IMR-90 (cell line): ENCODE data around the gene PSD2. TPM values are rescaled to one million over a fixed set of nuclear protein-coding genes. Genes with fewer than 3 reads are reported as not detected.

Experiments
- ATAC-seq: fragments of 200-7000 bp; cut with Tn5 transposase; 2 replicates; pipeline ENCODE4 v1.9.1; 2020; ENCODE audit warnings: low read depth, mild to moderate bottlenecking, moderate library complexity
- BruUV-seq: library from RNA; stranded (reverse); fragments of 400-500 nt; replicated peaks from 2 replicates; lab custom pipeline; 2021; lab: Mats Ljungman, UMichigan
- CTCF ChIA-PET: fragments of 300-600 bp; formaldehyde crosslinking; extraction: SDS; loops from one replicate; lab custom pipeline; 2021; ENCODE audit warnings: antibody characterized with exemption; lab: Yijun Ruan, JAX
- POLR2A ChIA-PET: fragments of 300-600 bp; sonication (Branson Sonifier 250); formaldehyde crosslinking; loops from one replicate; lab custom pipeline; 2022; ENCODE audit warnings: antibody characterized with exemption; ENCODE audit not compliant: unreplicated experiment; lab: Charles Lee
- DNase-seq: peaks from one replicate; pipeline ENCODE4 v3.0.0; 2013
- H2AFZ ChIP-seq: replicated peaks from 2 replicates; pipeline ENCODE3; 2013; ENCODE audit warnings: low read length, mild to moderate bottlenecking; ENCODE audit not compliant: poor library complexity
- H2AK5ac ChIP-seq: 2 replicates; pipeline ENCODE4 v1.6.1; 2013; ENCODE audit warnings: low read depth, low read length, inconsistent platforms
- H2AK9ac ChIP-seq: replicated peaks from 2 replicates; pipeline ENCODE3; 2013; ENCODE audit warnings: mild to moderate bottlenecking, low read depth, low read length, moderate library complexity; ENCODE audit not compliant: poor library complexity
- H2BK120ac ChIP-seq: 2 replicates; pipeline ENCODE4 v1.6.1; 2013; ENCODE audit warnings: low read depth, low read length, inconsistent platforms
- H2BK15ac ChIP-seq: 3 replicates; pipeline ENCODE4 v1.6.1; 2013; ENCODE audit warnings: low read depth, low read length, inconsistent platforms
- H2BK20ac ChIP-seq: 2 replicates; pipeline ENCODE4 v1.6.1; 2013; ENCODE audit warnings: low read depth, mild to moderate bottlenecking, inconsistent platforms, low read length, moderate library complexity
- H2BK5ac ChIP-seq: 2 replicates; pipeline ENCODE4 v1.6.1; 2013; ENCODE audit warnings: mild to moderate bottlenecking, low read depth, low read length, inconsistent platforms; ENCODE audit not compliant: poor library complexity, severe bottlenecking
- H3K14ac ChIP-seq: replicated peaks from 2 replicates; pipeline ENCODE4 v1.6.1; 2013; ENCODE audit warnings: low read depth, low read length, inconsistent platforms
- H3K18ac ChIP-seq: 2 replicates; pipeline ENCODE4 v1.6.1; 2013; ENCODE audit warnings: low read depth, low read length, control low read depth
- H3K23ac ChIP-seq: 2 replicates; pipeline ENCODE4 v1.6.1; 2013; ENCODE audit warnings: low read depth, low read length, inconsistent platforms
- H3K27ac ChIP-seq: 2 replicates; pipeline ENCODE4 v1.5.1; 2013; ENCODE audit warnings: mild to moderate bottlenecking, control low read depth, low read length; ENCODE audit not compliant: insufficient read depth
- H3K27me3 ChIP-seq: 2 replicates; pipeline ENCODE4 v1.6.1; 2013; ENCODE audit warnings: low read length; ENCODE audit not compliant: control insufficient read depth, insufficient read depth
- H3K36me3 ChIP-seq: 2 replicates; pipeline ENCODE4 v1.6.1; 2013; ENCODE audit warnings: low read length, mixed read lengths; ENCODE audit not compliant: control insufficient read depth, insufficient read depth
- H3K4ac ChIP-seq: 2 replicates; pipeline ENCODE4 v1.6.1; 2013; ENCODE audit warnings: low read depth, low read length, inconsistent platforms
- H3K4me1 ChIP-seq: 2 replicates; pipeline ENCODE4 v1.6.1; 2013; ENCODE audit warnings: low read length, mixed read lengths; ENCODE audit not compliant: control insufficient read depth, insufficient read depth
- H3K4me2 ChIP-seq: 2 replicates; pipeline ENCODE4 v1.6.1; 2013; ENCODE audit warnings: low read depth, mild to moderate bottlenecking, control low read depth, low read length, moderate library complexity
- H3K4me3 ChIP-seq: 2 replicates; pipeline ENCODE4 v1.5.1; 2013; ENCODE audit warnings: low read depth, mild to moderate bottlenecking, control low read depth, low read length, moderate library complexity; ENCODE audit not compliant: insufficient read depth
- H3K56ac ChIP-seq: 2 replicates; pipeline ENCODE4 v1.6.1; 2013; ENCODE audit warnings: low read length, inconsistent platforms; ENCODE audit not compliant: insufficient read depth; ENCODE audit errors: extremely low read depth
- H3K79me1 ChIP-seq, 2 experiments: 2 replicates each; pipeline ENCODE4 v1.6.1; 2013; ENCODE audit warnings: low read length in 2 of 2, inconsistent platforms in 1 of 2, low read depth in 1 of 2
- H3K9ac ChIP-seq: 2 replicates; pipeline ENCODE4 v1.6.1; 2013; ENCODE audit warnings: low read depth, low read length, control low read depth
- H3K9me1 ChIP-seq: 2 replicates; pipeline ENCODE4 v1.6.1; 2013; ENCODE audit warnings: low read length, inconsistent platforms; ENCODE audit not compliant: insufficient read depth
- H3K9me3 ChIP-seq: 2 replicates; pipeline ENCODE4 v1.6.1; 2013; ENCODE audit warnings: low read length; ENCODE audit not compliant: control insufficient read depth, insufficient read depth
- H4K20me1 ChIP-seq: 2 replicates; pipeline ENCODE4 v1.6.1; 2013; ENCODE audit warnings: low read length, inconsistent platforms; ENCODE audit not compliant: insufficient read depth
- H4K5ac ChIP-seq: 2 replicates; pipeline ENCODE4 v1.6.1; 2013; ENCODE audit warnings: mild to moderate bottlenecking, low read depth, low read length, control low read depth
- H4K8ac ChIP-seq, 2 experiments: 2 replicates each; pipeline ENCODE4 v1.6.1; 2013; ENCODE audit warnings: low read depth in 2 of 2, low read length in 2 of 2, control low read depth in 1 of 2, inconsistent platforms in 1 of 2
- H4K91ac ChIP-seq: 2 replicates; pipeline ENCODE4 v1.6.1; 2013; ENCODE audit warnings: low read depth, low read length, inconsistent platforms; ENCODE audit not compliant: insufficient read depth
- CEBPB ChIP-seq: IDR thresholded peaks from 2 replicates; pipeline ENCODE4 v1.6.1; 2012; ENCODE audit warnings: low read depth, low read length, improper control_type of control experiment
- CHD1 ChIP-seq: IDR thresholded peaks from 2 replicates; pipeline ENCODE4 v1.6.1; 2012; ENCODE audit warnings: low read depth, low read length, improper control_type of control experiment
- MAZ ChIP-seq: IDR thresholded peaks from 2 replicates; pipeline ENCODE4 v1.6.1; 2012; ENCODE audit warnings: low read depth, mild to moderate bottlenecking, low read length, improper control_type of control experiment, moderate library complexity, borderline replicate concordance
- NFE2L2 ChIP-seq: fragments of 150-350 bp; IDR thresholded peaks from 2 replicates; pipeline ENCODE4 v1.6.1; 2016; ENCODE audit warnings: low read depth, mild to moderate bottlenecking, low read length
- RAD21 ChIP-seq: IDR thresholded peaks from 2 replicates; pipeline ENCODE4 v1.6.1; 2012; ENCODE audit warnings: low read length, improper control_type of control experiment
- RCOR1 ChIP-seq: IDR thresholded peaks from 2 replicates; pipeline ENCODE4 v1.6.1; 2012; ENCODE audit warnings: mild to moderate bottlenecking, low read length, improper control_type of control experiment; ENCODE audit not compliant: insufficient replicate concordance
- SMC3 ChIP-seq: fragments of 150-350 bp; IDR thresholded peaks from 2 replicates; pipeline ENCODE4 v1.6.1; 2016; ENCODE audit warnings: low read depth, mild to moderate bottlenecking, antibody characterized with exemption, low read length, moderate library complexity
- USF2 ChIP-seq: fragments of 150-350 bp; IDR thresholded peaks from 2 replicates; pipeline ENCODE4 v1.6.1; 2017; ENCODE audit warnings: mild to moderate bottlenecking, antibody characterized with exemption, low read length, low read depth
- WGBS, 2 experiments: methylation state at CpG; one replicate each; pipeline versions ENCODE4 v1.1.5 to v1.1.7; 2013; ENCODE audit warnings: missing lambda C conversion rate in 2 of 2; ENCODE audit not compliant: insufficient read length in 1 of 2; ENCODE audit errors: extremely low coverage in 2 of 2; 5-methylcytosine and 5-hydroxymethylcytosine counted together
- dilution Hi-C: fragments of 300-500 bp; cut with HindIII; formaldehyde crosslinking; loops from one replicate; pipeline ENCODE4 v1.14.3; 2018; ENCODE audit warnings: low sequenced_read_pairs; ENCODE audit not compliant: unreplicated experiment
- in situ Hi-C: fragments of 300-500 bp; cut with MboI; formaldehyde crosslinking; loops from 3 replicates; pipeline ENCODE4 v1.14.3; 2019; ENCODE audit warnings: low sequenced_read_pairs, inconsistent platforms, mixed read lengths
- intact Hi-C: fragments of 100-400 bp; cut with micrococcal nuclease; formaldehyde crosslinking; loops from 2 replicates; pipeline ENCODE4 v1.10.0; 2022
- polyA plus RNA-seq, 3 experiments: library from polyadenylated mRNA; depleted of rRNA; stranded (reverse); fragments of >200 nt; gene quantifications; 2 replicates each; pipeline ENCODE4 v1.2.3, GENCODE V29; 2012; ENCODE audit warnings: low replicate concordance in 1 of 3
- total RNA-seq: library from RNA; depleted of rRNA; stranded (reverse); fragments of >200 nt; gene quantifications from 2 replicates; pipeline ENCODE4 v1.2.3, GENCODE V29; 2012
- TF ChIP-seq, protein P1 (sequence below): fragments of 150-350 bp; IDR thresholded peaks from 2 replicates; pipeline ENCODE4 v1.6.1; 2016; ENCODE audit warnings: low read depth, mild to moderate bottlenecking, low read length, moderate library complexity, borderline replicate concordance

The PSD2 gene
- total and polyA plus RNA-seq, 2 of the 4 experiments (the other 2 are of a cell fraction), result 0.05 TPM; not detected in 1

DNA sequence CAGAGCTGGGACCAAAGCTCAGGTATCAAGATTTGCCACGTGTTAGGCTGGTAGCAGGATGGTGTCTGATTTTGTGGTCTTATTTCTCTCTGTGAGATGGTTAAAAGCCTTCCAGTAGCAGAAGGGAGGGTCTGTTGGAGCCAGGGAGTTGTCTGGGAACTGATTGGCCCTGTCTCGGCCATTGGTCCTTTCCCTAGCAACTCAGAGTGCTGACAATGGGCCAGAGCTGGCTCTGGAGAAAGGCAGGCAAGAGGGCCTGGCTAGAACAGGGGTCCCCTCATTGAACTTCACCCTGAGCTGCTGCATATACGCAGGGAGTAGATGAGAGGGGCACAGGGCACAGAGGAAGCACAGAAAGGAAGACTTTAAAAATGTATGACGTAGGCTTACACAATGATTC is 92.8 kb downstream of the PSD2 start:
- no peak overlapping the region for H3K14ac ChIP-seq
- H2AFZ ChIP-seq, result no peak overlapping the region
- no peak overlapping the region for H2BK5ac ChIP-seq
- in situ Hi-C loops (no loop called here), dilution Hi-C loops (no loop called here), intact Hi-C loops (no loop called here)
- H3K18ac ChIP-seq, result no peak overlapping the region
- H3K27ac ChIP-seq, result no peak overlapping the region
- no peaks in the 10 kb centered on the region for H3K79me1 ChIP-seq
- DNase-seq (no peak), ATAC-seq (no peak)
- no peak overlapping the region for H2BK120ac ChIP-seq
- no peak overlapping the region for H3K4me2 ChIP-seq
- ChIA-PET POLR2A (no interaction called here), CTCF (no interaction called here)
- H4K91ac ChIP-seq, result no peak overlapping the region
- no peak overlapping the region for H3K23ac ChIP-seq
- H3K9me1 ChIP-seq, result no peaks in the 10 kb centered on the region
- no peak overlapping the region for H2BK15ac ChIP-seq
- TF ChIP-seq RCOR1 (no peak), CEBPB (no peak), MAZ (no peak), NFE2L2 (no peak), CHD1 (no peak), SMC3 (no peak), USF2 (no peak), RAD21 (no peak)
- TF ChIP-seq, protein P1, sequence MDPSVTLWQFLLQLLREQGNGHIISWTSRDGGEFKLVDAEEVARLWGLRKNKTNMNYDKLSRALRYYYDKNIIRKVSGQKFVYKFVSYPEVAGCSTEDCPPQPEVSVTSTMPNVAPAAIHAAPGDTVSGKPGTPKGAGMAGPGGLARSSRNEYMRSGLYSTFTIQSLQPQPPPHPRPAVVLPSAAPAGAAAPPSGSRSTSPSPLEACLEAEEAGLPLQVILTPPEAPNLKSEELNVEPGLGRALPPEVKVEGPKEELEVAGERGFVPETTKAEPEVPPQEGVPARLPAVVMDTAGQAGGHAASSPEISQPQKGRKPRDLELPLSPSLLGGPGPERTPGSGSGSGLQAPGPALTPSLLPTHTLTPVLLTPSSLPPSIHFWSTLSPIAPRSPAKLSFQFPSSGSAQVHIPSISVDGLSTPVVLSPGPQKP, result no peak
- WGBS, 2 experiments, result 0% methylated on average over 1 of the region's 4 CpGs; no CpG with 5 or more reads in 1 of the 2 experiments
- H2AK5ac ChIP-seq, result no peak overlapping the region
- H4K8ac ChIP-seq, result no peak overlapping the region
- H3K56ac ChIP-seq, result no peak overlapping the region
- H3K27me3 ChIP-seq, result peaks cover 65% of the 10 kb centered on the region
- no peaks in the 10 kb centered on the region for H4K20me1 ChIP-seq
- no peaks in the 10 kb centered on the region for H3K36me3 ChIP-seq
- BruUV-seq, result no TSS peak
- no peak overlapping the region for H4K5ac ChIP-seq
- no peaks in the 10 kb centered on the region for H3K9me3 ChIP-seq
- H3K4ac ChIP-seq, result no peak overlapping the region
- no peak overlapping the region for H3K9ac ChIP-seq
- H3K4me3 ChIP-seq, result no peak overlapping the region
- no peak overlapping the region for H2BK20ac ChIP-seq
- H2AK9ac ChIP-seq, result no peak overlapping the region
- H3K4me1 ChIP-seq, result no peaks in the 10 kb centered on the region
